Measurements from ENCODE around the gene LZTS3. TPM values are rescaled to one million over a fixed set of nuclear protein-coding genes. Genes with fewer than 3 reads are reported as not detected.

The LZTS3 gene
- total RNA-seq, 3 donors from 2014 or later (not counting 1 experiment from before 2014, with no cell fraction given): 3.1 to 4.6 (median 3.3) TPM

DNA sequence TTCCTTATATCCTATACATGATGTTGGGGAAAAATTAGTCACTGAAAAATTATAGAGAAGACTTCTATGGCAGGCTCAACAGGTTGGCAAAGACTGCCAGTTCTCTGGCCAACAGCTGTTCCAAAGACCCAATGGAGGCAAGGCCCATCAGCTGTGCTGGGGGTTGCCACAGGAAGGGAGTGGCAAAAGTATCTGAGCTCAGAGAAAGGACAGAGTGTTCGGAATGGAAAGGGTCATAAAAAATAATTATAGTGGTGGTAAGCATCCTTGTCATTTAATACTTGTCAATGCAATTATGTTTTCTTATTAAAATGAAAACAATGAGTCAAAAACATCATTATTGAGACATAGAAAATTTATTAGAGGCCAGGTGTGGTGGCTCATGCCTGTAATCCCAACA, 49.8 kb downstream of the LZTS3 start:
- Histone ChIP-seq H3K27me3 (ENCODE audit: control insufficient read depth, insufficient read depth, low read length) (no peaks in the 10 kb centered on the region), H3K9me3 (ENCODE audit: control insufficient read depth, insufficient read depth, low read length) (no peaks in the 10 kb centered on the region), H3K36me3 (ENCODE audit: control insufficient read depth, insufficient read depth, low read length) (peaks cover 8% of the 10 kb centered on the region), H3K4me1 (ENCODE audit: control insufficient read depth, insufficient read depth, low read length) (no peaks in the 10 kb centered on the region), H3K27ac (ENCODE audit: low read length) (no peak overlapping the region), H3K4me3 (ENCODE audit: low read length) (no peak overlapping the region)
- H3K4me3 Mint-ChIP-seq: no peak overlapping the region
- H3K36me3 Mint-ChIP-seq: no peaks in the 10 kb centered on the region
- H3K27me3 Mint-ChIP-seq (ENCODE audit: low read depth in 2 of 2): no peaks in the 10 kb centered on the region
- peak overlapping the region; percentile 2 to 37 for H3K27ac Mint-ChIP-seq
- no peak for DNase-seq
- H3K9me3 Mint-ChIP-seq: no peaks in the 10 kb centered on the region
- no peak for ATAC-seq
- 83% methylated on average over 1 of the region's 1 CpG for WGBS (ENCODE audit: insufficient coverage)
- peaks cover 10 to 11% of the 10 kb centered on the region in 2 donors for H3K4me1 Mint-ChIP-seq
- TF ChIP-seq, protein P1, sequence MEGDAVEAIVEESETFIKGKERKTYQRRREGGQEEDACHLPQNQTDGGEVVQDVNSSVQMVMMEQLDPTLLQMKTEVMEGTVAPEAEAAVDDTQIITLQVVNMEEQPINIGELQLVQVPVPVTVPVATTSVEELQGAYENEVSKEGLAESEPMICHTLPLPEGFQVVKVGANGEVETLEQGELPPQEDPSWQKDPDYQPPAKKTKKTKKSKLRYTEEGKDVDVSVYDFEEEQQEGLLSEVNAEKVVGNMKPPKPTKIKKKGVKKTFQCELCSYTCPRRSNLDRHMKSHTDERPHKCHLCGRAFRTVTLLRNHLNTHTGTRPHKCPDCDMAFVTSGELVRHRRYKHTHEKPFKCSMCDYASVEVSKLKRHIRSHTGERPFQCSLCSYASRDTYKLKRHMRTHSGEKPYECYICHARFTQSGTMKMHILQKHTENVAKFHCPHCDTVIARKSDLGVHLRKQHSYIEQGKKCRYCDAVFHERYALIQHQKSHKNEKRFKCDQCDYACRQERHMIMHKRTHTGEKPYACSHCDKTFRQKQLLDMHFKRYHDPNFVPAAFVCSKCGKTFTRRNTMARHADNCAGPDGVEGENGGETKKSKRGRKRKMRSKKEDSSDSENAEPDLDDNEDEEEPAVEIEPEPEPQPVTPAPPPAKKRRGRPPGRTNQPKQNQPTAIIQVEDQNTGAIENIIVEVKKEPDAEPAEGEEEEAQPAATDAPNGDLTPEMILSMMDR (IDR thresholded peaks at IDR 0.05): no peak
- intact Hi-C loops (cut with micrococcal nuclease): no loop called here

- intact Hi-C loops (cut with micrococcal nuclease): no loop called here
- Mint-ChIP-seq H3K4me3 (no peak overlapping the region), H3K9me3 (no peaks in the 10 kb centered on the region), H3K4me1 (peaks cover 10 to 11% of the 10 kb centered on the region in 2 donors), H3K27ac (peak overlapping the region in 1 of 2 donors; percentile 34), H3K36me3 (no peaks in the 10 kb centered on the region), H3K27me3 (ENCODE audit: low read depth in 2 of 2) (no peaks in the 10 kb centered on the region)
- DNase-seq (no peak), ATAC-seq (no peak)
- peaks cover 8% of the 10 kb centered on the region for H3K36me3 ChIP-seq (ENCODE audit: control insufficient read depth, insufficient read depth, low read length)
- H3K27me3 ChIP-seq (ENCODE audit: control insufficient read depth, insufficient read depth, low read length): no peaks in the 10 kb centered on the region
- TF ChIP-seq, protein P1 (IDR thresholded peaks at IDR 0.05): no peak
- WGBS (ENCODE audit: insufficient coverage): 91% methylated on average over 12 of the region's 12 CpGs
- H3K4me1 ChIP-seq (ENCODE audit: control insufficient read depth, insufficient read depth, low read length): no peaks in the 10 kb centered on the region
- H3K27ac ChIP-seq (ENCODE audit: low read length): no peak overlapping the region
- no peaks in the 10 kb centered on the region for H3K9me3 ChIP-seq (ENCODE audit: control insufficient read depth, insufficient read depth, low read length)
- H3K4me3 ChIP-seq (ENCODE audit: low read length): no peak overlapping the region
Observed at GRCh38 chr20:3121955-3122610, 51.3 kb downstream of the LZTS3 start.

- peak in 1 of 2 donors; percentile 73 for DNase-seq
Observed at GRCh38 chr20:3121271-3121911, 52.0 kb downstream of the LZTS3 start.

More at GRCh38 chr20:3121271-3121911, 52.0 kb downstream of the LZTS3 start:
- TF ChIP-seq, protein P1 (IDR thresholded peaks at IDR 0.05): no peak
- Histone ChIP-seq H3K9me3 (ENCODE audit: control insufficient read depth, insufficient read depth, low read length) (no peaks in the 10 kb centered on the region), H3K27ac (ENCODE audit: low read length) (no peak overlapping the region), H3K36me3 (ENCODE audit: control insufficient read depth, insufficient read depth, low read length) (peaks cover 8% of the 10 kb centered on the region), H3K27me3 (ENCODE audit: control insufficient read depth, insufficient read depth, low read length) (no peaks in the 10 kb centered on the region), H3K4me1 (ENCODE audit: control insufficient read depth, insufficient read depth, low read length) (no peaks in the 10 kb centered on the region), H3K4me3 (ENCODE audit: low read length) (no peak overlapping the region)
- ATAC-seq: peak in 1 of 3 donors; percentile 24
- Mint-ChIP-seq H3K27me3 (ENCODE audit: low read depth in 2 of 2) (no peaks in the 10 kb centered on the region), H3K4me1 (peaks cover 10 to 11% of the 10 kb centered on the region in 2 donors), H3K4me3 (no peak overlapping the region), H3K36me3 (no peaks in the 10 kb centered on the region), H3K27ac (peak overlapping the region in 1 of 2 donors; percentile 44), H3K9me3 (no peaks in the 10 kb centered on the region)
- 64% methylated on average over 11 of the region's 11 CpGs for whole genome bisulfite sequencing (ENCODE audit: insufficient coverage)
- intact Hi-C loops (cut with micrococcal nuclease): no loop called here
